GM23248 (cell line): ENCODE results near the gene AFDN.

Source experiments
- EZH2 ChIP-seq: fragments of 200-600 bp; sonication (generic); IDR thresholded peaks from 2 replicates; pipeline ENCODE4 v1.6.1; 2018; ENCODE audit warnings: antibody characterized with exemption, mild to moderate bottlenecking; ENCODE audit not compliant: insufficient read depth, poor library complexity, severe bottlenecking
- EZH2phosphoT487 ChIP-seq: fragments of 200-600 bp; sonication (generic); IDR thresholded peaks from 2 replicates; pipeline ENCODE4 v1.6.1; 2018; ENCODE audit warnings: antibody characterized with exemption, moderate library complexity, mild to moderate bottlenecking, low read depth; ENCODE audit not compliant: insufficient read depth

DNA sequence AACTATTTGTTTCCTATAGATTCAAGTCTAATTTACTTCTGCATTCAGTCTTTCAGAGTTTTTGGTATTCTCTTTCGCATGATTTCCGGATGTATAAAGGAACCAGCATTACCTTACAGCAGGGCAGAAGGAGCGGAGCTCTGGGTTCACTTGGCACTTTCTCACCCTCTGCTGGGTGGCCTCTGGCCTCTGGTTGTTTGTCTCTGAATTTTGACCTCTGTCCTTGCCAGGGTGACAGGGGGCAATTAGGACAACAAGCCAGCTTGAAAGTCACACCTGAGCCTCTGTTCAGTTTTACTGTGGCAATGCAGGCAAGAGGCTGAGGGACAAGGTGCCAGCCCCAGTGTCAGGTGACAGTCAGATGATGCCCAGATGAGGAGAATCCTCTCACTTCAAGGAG, 101.4 kb downstream of the AFDN start:
- no peak for TF ChIP-seq EZH2
- no peak for TF ChIP-seq EZH2phosphoT487
